ENCODE data around the gene BCL7B. TPM values are rescaled to one million over a fixed set of nuclear protein-coding genes. Genes with fewer than 3 reads are reported as not detected.
A peak's percentile ranks its signal among the peaks of the same experiment; 100 is the strongest.

Gene BCL7B
- total and polyA plus RNA-seq, 2 of the 4 experiments (the other 2 are of a cell fraction), result 7.2 to 51.3 TPM

DNA sequence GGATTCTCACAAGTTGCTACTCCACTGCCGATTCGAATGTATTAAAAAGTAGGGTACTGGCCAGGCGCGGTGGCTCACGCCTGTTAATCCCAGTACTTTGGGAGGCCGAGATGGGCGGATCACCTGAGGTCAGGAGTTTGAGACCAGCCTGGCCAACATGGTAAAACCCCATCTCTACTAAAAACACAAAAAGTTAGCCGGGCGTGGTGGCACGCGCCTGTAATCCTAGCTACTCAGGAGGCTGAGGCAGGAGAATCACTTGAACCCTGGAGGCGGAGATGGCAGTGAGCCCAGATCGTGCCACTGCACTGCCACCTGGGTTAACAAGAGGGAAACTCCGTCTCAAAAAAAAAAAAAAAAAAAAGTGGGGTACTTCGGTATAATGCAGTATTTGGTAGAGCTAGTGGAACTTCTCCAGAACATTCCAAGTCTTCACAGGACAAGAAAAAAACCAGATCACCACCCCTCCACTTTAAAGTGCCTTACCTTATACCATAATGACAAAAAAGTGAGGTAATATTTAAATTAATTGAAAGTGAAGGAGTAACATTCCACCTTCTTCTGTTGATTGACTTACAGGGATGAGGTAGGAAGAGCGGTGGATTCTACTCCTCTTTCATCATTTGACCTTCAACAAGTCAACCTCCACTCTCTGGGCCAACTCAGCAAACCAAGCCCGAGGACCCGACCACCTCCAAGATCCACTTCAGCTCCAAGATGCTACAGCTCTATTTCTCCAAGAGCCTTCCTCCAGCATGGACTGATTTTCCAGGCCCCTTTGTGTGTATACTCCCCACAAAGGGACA lies 37.4 kb downstream of the BCL7B start (continued):
- TF ChIP-seq MXI1 (IDR thresholded peaks at IDR 0.05; ENCODE audit: borderline replicate concordance, low read depth, low read length) (no peak), RAD21 (IDR thresholded peaks at IDR 0.05; ENCODE audit: low read length) (no peak), NFE2L2 (IDR thresholded peaks at IDR 0.05; ENCODE audit: low read depth, low read length) (no peak)

GRCh38 chr7:73518470-73518869 lies 39.0 kb downstream of the BCL7B start:
- H3K4me2 ChIP-seq (ENCODE audit: low read depth, low read length), result peak overlapping the region; percentile 45
- no peak overlapping the region for H3K4ac ChIP-seq (ENCODE audit: low read depth, low read length)
- no peak overlapping the region for H2BK15ac ChIP-seq (ENCODE audit: low read depth, low read length)
- no peak overlapping the region for H3K27ac ChIP-seq (ENCODE audit: insufficient read depth, low read length)
- H3K23ac ChIP-seq (ENCODE audit: low read depth, low read length), result peak overlapping the region; percentile 48; the same call in 1 of the 2 replicates
- no peak for TF ChIP-seq SMC3 (IDR thresholded peaks at IDR 0.05; ENCODE audit: low read depth, low read length)
- no peak for TF ChIP-seq RFX5 (IDR thresholded peaks at IDR 0.05; ENCODE audit: low read depth, low read length)
- no peak for TF ChIP-seq NFE2L2 (IDR thresholded peaks at IDR 0.05; ENCODE audit: low read depth, low read length)
- TF ChIP-seq CHD1 (IDR thresholded peaks at IDR 0.05; ENCODE audit: low read depth, low read length), result no peak
- no peak for TF ChIP-seq RAD21 (IDR thresholded peaks at IDR 0.05; ENCODE audit: low read length)
- no peak overlapping the region for H2AFZ ChIP-seq (replicated peaks; ENCODE audit: low read length, poor library complexity)
- no peak overlapping the region for H4K91ac ChIP-seq (ENCODE audit: insufficient read depth, low read depth, low read length)
- H3K14ac ChIP-seq (replicated peaks; ENCODE audit: low read depth, low read length), result no peak overlapping the region
- no peak overlapping the region for H2AK9ac ChIP-seq (replicated peaks; ENCODE audit: low read depth, low read length, poor library complexity)
- DNase-seq (no peak), ATAC-seq (ENCODE audit: low read depth) (no peak)
- no peak overlapping the region for H2BK120ac ChIP-seq (ENCODE audit: low read depth, low read length)
- peaks cover 5% of the 10 kb centered on the region for H3K9me1 ChIP-seq (ENCODE audit: insufficient read depth, low read length)
- H2BK20ac ChIP-seq (ENCODE audit: low read depth, low read length), result no peak overlapping the region
- POLR2A ChIA-PET (ENCODE audit: unreplicated experiment), result no interaction called here
- no peak overlapping the region for H3K4me3 ChIP-seq (ENCODE audit: insufficient read depth, low read depth, low read length)
- H3K36me3 ChIP-seq (ENCODE audit: control insufficient read depth, insufficient read depth, low read length), result peaks cover 21% of the 10 kb centered on the region
- dilution Hi-C loops (cut with HindIII; ENCODE audit: low sequenced_read_pairs, unreplicated experiment) (no loop called here), intact Hi-C loops (cut with micrococcal nuclease) (no loop called here), in situ Hi-C loops (cut with MboI; ENCODE audit: low sequenced_read_pairs) (no loop called here)
- peaks cover 0 to 41% of the 10 kb centered on the region in 2 experiments; a peak in 3 of 4 replicates for H3K79me1 ChIP-seq (ENCODE audit: low read depth in 1 of 2, low read length in 2 of 2)
- peaks cover 67% of the 10 kb centered on the region for H4K20me1 ChIP-seq (ENCODE audit: insufficient read depth, low read length)
- no TSS peak for BruUV-seq (replicated peaks)
- no peak overlapping the region for H4K5ac ChIP-seq (ENCODE audit: low read depth, low read length)
- H2BK5ac ChIP-seq (ENCODE audit: low read depth, low read length, poor library complexity, severe bottlenecking), result no peak overlapping the region
- CTCF ChIA-PET, result interaction anchor here (0.7 kb wide), 1 partner anchor 33 kb away, joined by 3 read pairs; no protein-coding TSS in a partner anchor
- no peaks in the 10 kb centered on the region for H3K27me3 ChIP-seq (ENCODE audit: control insufficient read depth, insufficient read depth, low read length)
- no peak overlapping the region for H3K18ac ChIP-seq (ENCODE audit: low read depth, low read length)
- H3K4me1 ChIP-seq (ENCODE audit: control insufficient read depth, insufficient read depth, low read length), result peaks cover 6% of the 10 kb centered on the region
- H3K56ac ChIP-seq (ENCODE audit: extremely low read depth, insufficient read depth, low read length), result no peak overlapping the region
- no peak overlapping the region for H3K9ac ChIP-seq (ENCODE audit: low read depth, low read length)
- WGBS, 2 experiments (ENCODE audit: extremely low coverage in 2 of 2, insufficient read length in 1 of 2), result 90% methylated on average over 2 of the region's 5 CpGs; no CpG with 5 or more reads in 1 of the 2 experiments
- no peak overlapping the region; the same call in 1 of the 2 replicates for H2AK5ac ChIP-seq (ENCODE audit: low read depth, low read length)
- no peak overlapping the region for H4K8ac ChIP-seq (ENCODE audit: low read depth in 2 of 2, low read length in 2 of 2)
- H3K9me3 ChIP-seq (ENCODE audit: control insufficient read depth, insufficient read depth, low read length), result no peaks in the 10 kb centered on the region
